GM12891 (cell line): ENCODE data around the gene TM9SF2.

Source experiments
- POLR2A ChIP-seq: IDR thresholded peaks from 2 replicates; pipeline ENCODE4 v1.6.1; 2011; ENCODE audit warnings: low read depth, low read length, control low read depth
- POLR2AphosphoS5 ChIP-seq: IDR thresholded peaks from 2 replicates; pipeline ENCODE4 v1.6.1; 2011; ENCODE audit warnings: low read depth, low read length, control low read depth

GRCh38 chr13:99589575-99589974 lies 88.3 kb downstream of the TM9SF2 start:
- TF ChIP-seq POLR2A (no peak), POLR2AphosphoS5 (no peak)
